GM18511 (cell line): Measurements from ENCODE around the gene TRAPPC2.
"Not testable (repeated sequence)": the region's sequence is repeated elsewhere in the genome, so short reads cannot be mapped to it uniquely, and the experiment has no call there.

Experiments used
- ATAC-seq: cut with Tn5 transposase; IDR thresholded peaks from one replicate; pipeline ENCODE4 v1.9.1; 2021; ENCODE audit warnings: mild to moderate bottlenecking, moderate library complexity; ENCODE audit not compliant: unreplicated experiment

The TRAPPC2 gene

DNA sequence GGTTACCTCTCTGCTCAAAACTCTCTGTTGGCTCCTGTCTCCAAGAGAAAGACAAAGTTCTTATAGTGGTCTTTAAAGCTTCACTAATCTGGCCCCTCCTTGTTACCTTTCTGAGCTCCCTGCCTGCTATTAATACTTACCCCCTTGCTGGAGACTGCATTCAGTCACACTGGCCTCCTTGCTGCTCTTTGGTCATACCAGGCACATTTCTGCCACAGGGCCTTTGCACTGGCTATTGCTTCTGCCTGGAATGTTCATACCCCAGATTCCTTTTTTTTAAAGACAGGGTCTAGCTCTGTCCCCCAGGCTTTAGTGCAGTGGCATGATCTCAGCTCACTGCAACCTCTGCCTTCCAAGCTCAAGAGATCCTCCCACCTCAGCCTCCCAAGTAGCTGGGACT, 61.4 kb downstream of the TRAPPC2 start:
- ATAC-seq: no peak

DNA sequence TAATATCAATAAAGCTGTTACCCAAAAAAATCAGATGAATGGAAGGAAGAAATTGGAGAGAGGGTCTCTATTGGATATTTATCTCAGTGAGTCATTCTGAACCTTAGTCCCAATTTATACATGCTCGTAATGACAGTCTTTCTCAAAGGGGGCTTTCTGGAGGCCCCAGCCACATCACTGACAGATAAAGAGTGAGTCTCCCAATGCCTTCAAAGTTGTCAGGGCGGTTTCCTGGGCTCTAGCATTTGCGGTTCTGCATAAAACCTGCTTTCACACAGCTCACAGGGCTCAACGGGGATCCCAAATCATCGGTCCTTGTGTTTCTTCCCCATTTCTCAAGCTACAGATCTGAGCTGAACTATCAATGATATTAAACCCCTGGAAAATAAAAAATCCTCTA, 64.2 kb downstream of the TRAPPC2 start:
- ATAC-seq: no peak

DNA sequence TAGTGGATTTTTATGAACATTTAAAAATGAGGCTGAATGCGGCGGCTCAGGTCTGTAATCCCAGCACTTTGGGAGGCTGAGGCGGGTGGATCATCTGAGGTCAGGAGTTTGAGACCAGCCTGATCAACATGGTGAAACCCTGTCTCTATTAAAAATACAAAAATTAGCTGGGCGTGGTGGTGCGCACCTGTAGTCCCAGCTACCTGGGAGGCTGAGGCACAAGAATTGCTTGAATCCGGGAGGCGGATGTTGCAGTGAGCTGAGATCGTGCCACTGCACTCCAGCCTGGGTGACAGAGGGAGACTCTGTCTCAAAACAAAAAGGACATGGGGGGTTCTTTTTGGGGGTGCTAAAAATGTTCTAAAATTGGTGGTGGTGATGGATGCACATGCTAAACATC, 64.7 kb downstream of the TRAPPC2 start:
- ATAC-seq: not testable (repeated sequence)

DNA sequence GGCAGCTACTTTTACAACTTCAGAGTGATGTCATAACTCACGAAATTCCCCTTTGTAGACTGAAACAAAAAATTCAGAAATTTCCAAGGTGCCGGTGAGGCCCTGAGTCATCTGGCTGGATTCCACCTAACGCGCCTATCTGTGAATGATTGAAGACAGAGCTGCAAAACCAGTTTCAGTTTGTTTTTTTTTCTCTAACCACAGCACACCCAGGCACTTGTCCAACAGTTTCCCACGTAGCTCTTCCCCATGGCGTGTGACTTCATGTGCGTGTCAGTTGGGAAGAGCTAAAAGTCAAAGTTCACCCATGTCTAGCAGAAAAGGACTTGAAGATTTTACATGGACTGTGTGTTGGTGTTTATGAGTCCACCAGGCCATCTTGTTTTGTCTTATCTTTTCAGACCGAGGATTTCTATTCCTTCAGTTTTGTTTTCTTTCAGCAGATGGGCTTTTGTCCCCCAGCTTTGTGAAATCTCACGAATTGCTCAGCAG, 65.1 kb downstream of the TRAPPC2 start:
- ATAC-seq: peak; percentile 89

DNA sequence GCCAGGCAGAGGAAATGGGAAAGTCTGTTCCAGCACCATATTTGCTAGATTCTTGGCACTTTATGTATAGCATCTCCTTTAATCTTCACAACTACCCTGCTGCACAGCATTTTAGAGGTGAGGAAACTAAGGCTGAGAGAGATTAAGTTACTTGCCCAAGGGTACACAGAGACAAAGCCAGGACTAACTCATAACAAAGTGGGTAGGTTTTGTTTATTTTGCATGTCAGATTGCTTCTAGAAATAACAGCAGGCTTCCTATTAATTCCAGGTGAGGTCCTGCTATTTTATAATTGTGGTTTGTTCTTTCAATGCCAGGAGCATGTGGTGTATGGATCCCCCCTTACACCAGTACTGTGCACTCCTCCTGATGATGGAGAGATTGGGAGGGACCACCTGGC, 66.5 kb downstream of the TRAPPC2 start:
- ATAC-seq: no peak

DNA sequence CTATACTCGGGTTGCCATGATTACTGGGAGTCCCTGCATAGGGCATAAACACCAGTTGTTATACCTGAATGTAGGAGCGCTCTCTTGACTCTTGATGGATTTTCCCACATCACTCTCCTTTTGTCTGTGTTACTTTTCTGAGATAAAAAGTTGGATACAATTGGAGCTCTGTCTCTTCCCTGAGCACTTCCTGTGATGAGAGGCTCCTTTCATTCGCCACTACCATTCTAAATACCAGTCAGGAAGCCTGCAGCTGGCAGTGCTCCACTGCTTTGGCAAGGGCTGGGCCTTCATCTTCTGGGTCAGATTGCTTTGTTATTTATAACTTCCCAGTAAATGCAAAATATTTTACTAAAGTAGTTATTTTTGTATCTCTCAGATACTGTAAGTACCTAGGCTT, 67.6 kb downstream of the TRAPPC2 start:
- ATAC-seq: no peak

DNA sequence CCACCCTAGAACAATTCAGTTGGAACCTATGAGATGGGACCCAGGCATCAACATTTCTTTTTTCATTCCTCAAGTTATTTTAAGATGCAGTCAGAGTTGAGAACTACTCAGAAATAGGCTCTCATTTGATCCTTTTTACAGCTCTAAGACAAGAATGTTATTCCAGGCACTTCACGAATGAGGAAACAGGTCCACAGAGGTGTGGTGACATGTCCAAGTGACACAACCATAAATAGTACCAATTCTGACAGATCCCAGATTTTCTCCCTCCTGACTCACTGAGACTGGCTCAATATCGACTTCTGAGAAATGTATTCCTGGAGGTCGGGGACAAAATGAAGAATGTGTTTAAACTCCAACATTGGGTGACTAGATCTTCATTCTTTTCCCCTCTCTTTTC, 70.4 kb downstream of the TRAPPC2 start:
- ATAC-seq: no peak

DNA sequence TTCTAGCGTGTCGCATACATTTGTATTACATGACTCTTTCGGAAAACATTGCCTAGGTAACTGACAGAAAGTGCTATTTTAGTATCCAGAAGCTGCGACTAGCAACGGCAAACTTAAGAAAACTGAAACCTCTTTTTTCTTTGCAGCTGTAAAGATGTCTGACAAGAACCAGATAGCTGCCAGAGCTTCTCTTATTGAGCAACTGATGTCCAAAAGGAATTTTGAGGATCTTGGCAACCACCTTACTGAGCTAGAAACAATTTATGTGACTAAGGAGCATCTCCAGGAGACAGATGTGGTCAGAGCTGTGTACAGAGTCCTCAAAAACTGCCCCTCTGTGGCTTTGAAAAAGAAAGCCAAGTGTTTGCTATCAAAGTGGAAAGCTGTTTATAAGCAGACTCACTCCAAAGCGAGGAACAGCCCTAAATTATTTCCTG, 72.0 kb downstream of the TRAPPC2 start:
- no peak for ATAC-seq
